ENCODE measurements around the gene SLC35E3. TPM values are rescaled to one million over a fixed set of nuclear protein-coding genes. Genes with fewer than 3 reads are reported as not detected.
"Not testable (repeated sequence)": the region's sequence is repeated elsewhere in the genome, so short reads cannot be mapped to it uniquely, and the experiment has no call there.

Gene SLC35E3
- total and polyA plus RNA-seq, 10 donors: 4.8 to 16.1 (median 6.4) TPM

DNA sequence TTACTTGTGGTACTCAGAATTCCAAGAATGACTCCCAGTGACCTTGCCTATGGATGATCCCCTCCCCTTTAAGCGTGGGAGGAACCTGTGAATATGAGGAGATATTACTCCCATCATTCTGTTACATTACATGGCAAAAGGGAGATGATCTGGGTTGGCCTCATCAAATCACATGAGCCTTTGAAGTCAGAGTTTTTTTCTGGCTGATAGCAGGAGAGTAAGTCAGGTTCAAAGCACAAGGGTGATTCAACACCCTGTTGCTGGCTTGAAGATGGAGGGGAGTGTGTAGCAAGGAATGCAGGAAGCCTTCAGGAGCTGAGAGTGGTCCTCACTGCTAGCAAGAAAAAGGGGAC is 52.9 kb downstream of the SLC35E3 start:
- Histone ChIP-seq H3K27ac (no peak overlapping the region), H3K4me1 (no peaks in the 10 kb centered on the region), H3K9me3 (no peaks in the 10 kb centered on the region), H3K4me3 (no peak overlapping the region), H3K27me3 (replicated peaks in 1 of 7) (no peaks in the 10 kb centered on the region), H3K36me3 (no peaks in the 10 kb centered on the region)
- whole genome bisulfite sequencing, 5 donors: 90 to 100% (median 92%) methylated on average over 1 of the region's 1 CpG
- DNase-seq: no peak
- TF ChIP-seq, protein P1, sequence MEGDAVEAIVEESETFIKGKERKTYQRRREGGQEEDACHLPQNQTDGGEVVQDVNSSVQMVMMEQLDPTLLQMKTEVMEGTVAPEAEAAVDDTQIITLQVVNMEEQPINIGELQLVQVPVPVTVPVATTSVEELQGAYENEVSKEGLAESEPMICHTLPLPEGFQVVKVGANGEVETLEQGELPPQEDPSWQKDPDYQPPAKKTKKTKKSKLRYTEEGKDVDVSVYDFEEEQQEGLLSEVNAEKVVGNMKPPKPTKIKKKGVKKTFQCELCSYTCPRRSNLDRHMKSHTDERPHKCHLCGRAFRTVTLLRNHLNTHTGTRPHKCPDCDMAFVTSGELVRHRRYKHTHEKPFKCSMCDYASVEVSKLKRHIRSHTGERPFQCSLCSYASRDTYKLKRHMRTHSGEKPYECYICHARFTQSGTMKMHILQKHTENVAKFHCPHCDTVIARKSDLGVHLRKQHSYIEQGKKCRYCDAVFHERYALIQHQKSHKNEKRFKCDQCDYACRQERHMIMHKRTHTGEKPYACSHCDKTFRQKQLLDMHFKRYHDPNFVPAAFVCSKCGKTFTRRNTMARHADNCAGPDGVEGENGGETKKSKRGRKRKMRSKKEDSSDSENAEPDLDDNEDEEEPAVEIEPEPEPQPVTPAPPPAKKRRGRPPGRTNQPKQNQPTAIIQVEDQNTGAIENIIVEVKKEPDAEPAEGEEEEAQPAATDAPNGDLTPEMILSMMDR (IDR thresholded peaks at IDR 0.05 in 8 of 11, conservative IDR thresholded peaks at IDR 0.05 in 3 of 11): no peak
- TF ChIP-seq POLR2A (IDR thresholded peaks at IDR 0.05): no peak
- no peak for TF ChIP-seq POLR2AphosphoS5 (IDR thresholded peaks at IDR 0.05)
- intact Hi-C loops (cut with DNase I; ENCODE audit: low total_unique reads): no loop called here

DNA sequence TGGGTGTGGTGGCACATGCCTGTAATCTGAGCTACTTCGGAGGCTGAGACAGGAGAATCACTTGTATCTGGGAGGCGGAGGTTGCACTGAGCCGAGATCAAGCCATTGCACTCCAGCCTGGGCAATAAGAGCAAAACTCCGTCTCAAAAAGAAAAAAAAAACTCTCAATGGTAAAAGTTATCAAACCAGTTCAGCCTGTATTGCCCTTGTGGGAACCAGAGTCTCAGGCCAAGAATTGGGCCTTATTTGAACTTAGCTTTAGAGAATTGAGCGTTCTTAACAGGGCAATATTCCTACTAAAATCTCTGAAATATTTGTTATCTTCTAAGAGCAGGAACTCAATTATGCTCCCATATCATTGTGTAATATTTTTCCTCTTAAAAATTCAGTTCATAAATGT is 54.3 kb downstream of the SLC35E3 start:
- no peak for TF ChIP-seq POLR2AphosphoS5 (IDR thresholded peaks at IDR 0.05)
- Histone ChIP-seq H3K9me3 (no peaks in the 10 kb centered on the region), H3K36me3 (no peaks in the 10 kb centered on the region), H3K27me3 (replicated peaks in 1 of 7) (no peaks in the 10 kb centered on the region), H3K4me3 (no peak overlapping the region), H3K4me1 (no peaks in the 10 kb centered on the region), H3K27ac (no peak overlapping the region)
- intact Hi-C loops (cut with DNase I; ENCODE audit: low total_unique reads): loop anchor here (10.0 kb wide), 1 partner anchor 55 kb away; the partner anchor contains the start of gene SLC35E3
- no peak for DNase-seq
- WGBS, 5 donors: 90 to 96% (median 96%) methylated on average over 5 of the region's 5 CpGs

DNA sequence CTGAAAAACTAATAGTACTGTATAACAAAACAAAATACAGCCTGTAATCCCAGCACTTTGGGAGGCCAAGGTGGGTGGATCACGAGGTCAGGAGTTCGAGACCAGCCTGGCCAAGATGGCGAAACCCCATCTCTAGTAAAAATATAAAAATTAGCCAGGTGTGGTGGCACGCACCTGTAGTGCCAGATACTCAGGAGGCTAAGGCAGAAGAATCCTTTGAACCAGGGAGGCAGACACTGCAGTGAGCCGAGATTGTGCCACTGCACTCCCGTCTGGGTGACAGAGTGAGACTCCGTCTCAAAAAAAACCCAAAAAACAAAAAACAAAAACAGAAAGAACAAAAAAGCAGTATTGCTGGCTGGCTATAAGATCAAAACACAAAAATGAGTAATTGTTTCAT is 55.1 kb downstream of the SLC35E3 start:
- H3K27me3 ChIP-seq (replicated peaks in 1 of 7); H3K9me3 ChIP-seq; H3K36me3 ChIP-seq; H3K27ac ChIP-seq; DNase-seq; H3K4me3 ChIP-seq; H3K4me1 ChIP-seq: not testable (repeated sequence)
- intact Hi-C loops (cut with DNase I; ENCODE audit: low total_unique reads): loop anchor here (10.0 kb wide), 1 partner anchor 56 kb away; the partner anchor contains the start of gene SLC35E3
- 92 to 97% (median 95%) methylated on average over 7 of the region's 7 CpGs for WGBS, 5 donors

DNA sequence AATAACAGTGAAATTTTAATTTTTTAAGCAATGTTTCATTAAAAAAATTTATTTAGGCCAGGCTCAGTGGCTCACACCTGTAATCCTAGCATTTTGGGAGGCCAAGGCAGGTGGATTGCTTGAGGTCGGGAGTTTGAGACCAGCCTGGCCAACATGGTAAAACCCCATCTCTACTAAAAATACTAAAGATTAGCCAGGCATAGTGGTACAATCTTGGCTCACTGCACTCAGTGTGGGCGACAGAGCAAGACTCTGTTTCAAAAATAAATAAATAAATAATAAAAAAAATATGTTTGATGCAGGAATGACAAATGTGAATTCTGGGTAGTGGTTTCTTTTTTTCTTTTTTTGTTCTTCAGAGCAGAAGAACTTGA is 56.4 kb downstream of the SLC35E3 start:
- not testable (repeated sequence) for H3K36me3 ChIP-seq; H3K9me3 ChIP-seq; H3K4me3 ChIP-seq; H3K4me1 ChIP-seq; DNase-seq; H3K27ac ChIP-seq; H3K27me3 ChIP-seq (replicated peaks in 1 of 7)
- intact Hi-C loops (cut with DNase I; ENCODE audit: low total_unique reads): loop anchor here (10.0 kb wide), 1 partner anchor 58 kb away; the partner anchor contains the start of gene SLC35E3
- 54 to 79% (median 68%) methylated on average over 2 of the region's 2 CpGs for WGBS, 5 donors

DNA sequence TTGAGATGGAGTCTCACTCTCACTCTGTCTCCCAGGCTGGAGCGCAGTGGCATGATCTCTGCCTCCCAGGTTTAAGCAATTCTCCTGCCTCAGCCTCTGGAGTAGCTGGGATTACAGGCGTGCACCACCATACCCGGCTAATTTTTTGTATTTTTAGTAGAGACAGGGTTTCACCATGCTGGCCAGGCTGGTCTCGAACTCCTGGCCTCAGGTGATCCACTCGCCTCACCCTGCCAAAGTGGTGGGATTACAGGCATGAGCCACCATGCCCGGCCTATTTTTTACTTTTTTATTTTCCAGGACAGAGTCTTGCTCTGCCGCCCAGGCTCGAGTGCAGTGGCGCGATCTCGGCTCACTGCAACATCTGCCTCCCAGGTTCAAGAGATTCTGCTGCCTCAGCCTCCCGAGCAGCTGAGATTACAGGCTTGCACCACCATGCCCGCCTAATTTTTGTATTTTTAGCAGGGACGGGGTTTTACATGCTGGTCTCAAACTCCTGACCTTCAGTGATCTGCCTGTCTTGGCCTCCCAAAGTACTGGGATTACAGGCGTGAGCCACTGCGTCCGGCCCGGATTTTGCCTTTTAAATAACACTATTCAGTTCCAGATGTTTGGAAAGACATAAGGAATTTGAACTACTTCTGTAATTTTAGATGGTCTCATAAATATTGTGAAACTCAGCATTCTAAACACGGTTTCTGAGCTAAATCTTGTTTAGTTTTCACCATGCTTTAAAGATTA is 57.1 kb downstream of the SLC35E3 start:
- 92 to 94% (median 93%) methylated on average over 19 of the region's 19 CpGs for WGBS, 5 donors
- peaks cover 0 to 11% (median 10%) of the 10 kb centered on the region in 6 donors for H3K4me1 ChIP-seq
- H3K27me3 ChIP-seq (replicated peaks in 1 of 7); H3K9me3 ChIP-seq; DNase-seq; H3K36me3 ChIP-seq; H3K4me3 ChIP-seq: not testable (repeated sequence)
- intact Hi-C loops (cut with DNase I; ENCODE audit: low total_unique reads): loop anchor here (10.0 kb wide), 1 partner anchor 58 kb away; the partner anchor contains the start of gene SLC35E3
- peak overlapping the region in 1 of 8 donors; percentile 23 for H3K27ac ChIP-seq

DNA sequence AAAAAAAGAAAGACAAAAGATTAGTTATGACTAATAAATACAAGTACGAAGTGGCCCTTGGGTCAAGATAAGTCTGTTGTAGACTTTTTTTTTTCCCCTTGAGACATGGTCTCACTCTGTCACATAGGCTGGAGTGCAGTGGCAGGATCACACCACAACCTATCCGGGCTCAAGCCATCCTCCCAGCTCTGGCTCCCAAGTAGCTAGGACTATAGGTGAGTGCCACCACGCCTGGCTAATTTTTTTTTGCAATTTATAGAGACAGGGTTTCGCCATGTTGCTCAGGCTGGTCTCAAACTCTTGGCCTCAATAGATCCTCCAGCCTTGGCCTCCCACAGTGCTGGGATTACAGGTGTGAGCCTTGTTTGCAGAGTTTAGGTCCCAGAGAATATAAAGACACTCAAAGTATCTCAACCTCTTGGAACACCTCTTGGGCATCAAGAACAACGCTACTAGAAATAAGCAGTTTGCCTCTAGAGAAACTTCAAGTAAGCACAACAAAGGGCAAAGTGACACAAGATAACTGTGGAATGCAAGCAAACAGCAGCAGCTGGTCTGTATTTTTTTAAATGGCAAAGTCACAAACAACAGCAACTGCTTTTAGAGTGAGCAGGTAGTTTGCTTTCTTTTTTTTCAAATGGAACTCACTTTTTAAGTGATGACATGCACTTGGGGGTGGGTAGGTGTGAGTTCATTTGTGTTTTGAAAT is 58.1 kb downstream of the SLC35E3 start:
- TF ChIP-seq POLR2A (IDR thresholded peaks at IDR 0.05) (no peak), POLR2AphosphoS5 (IDR thresholded peaks at IDR 0.05) (no peak)
- TF ChIP-seq, protein P1 (IDR thresholded peaks at IDR 0.05 in 8 of 11, conservative IDR thresholded peaks at IDR 0.05 in 3 of 11): no peak
- no peaks in the 10 kb centered on the region for H3K36me3 ChIP-seq
- DNase-seq: no peak
- H3K9me3 ChIP-seq: no peaks in the 10 kb centered on the region
- peak overlapping the region in 2 of 8 donors; percentile 2 to 5 for H3K27ac ChIP-seq
- no peak overlapping the region for H3K4me3 ChIP-seq
- no peaks in the 10 kb centered on the region for H3K27me3 ChIP-seq (replicated peaks in 1 of 7)
- peaks cover 0 to 15% (median 13%) of the 10 kb centered on the region in 6 donors for H3K4me1 ChIP-seq
- intact Hi-C loops (cut with DNase I; ENCODE audit: low total_unique reads): loop anchor here (10.0 kb wide), 1 partner anchor 59 kb away; the partner anchor contains the start of gene SLC35E3
- 86 to 97% (median 92%) methylated on average over 5 of the region's 5 CpGs for WGBS, 5 donors

All from spleen (tissue), 11 donors.